Osteoblast (primary cell): ENCODE results near the gene SRC. TPM values are rescaled to one million over a fixed set of nuclear protein-coding genes. Genes with fewer than 3 reads are reported as not detected.

Experiments used
- DNase-seq: peaks from one replicate; pipeline ENCODE4 v3.0.0; 2011; ENCODE audit warnings: low spot score, mixed read lengths; ENCODE audit not compliant: insufficient read length; ENCODE audit errors: missing footprints
- H2AFZ ChIP-seq: 2 replicates; pipeline ENCODE4 v1.6.0; 2011; ENCODE audit warnings: mild to moderate bottlenecking, low read length
- H3K27ac ChIP-seq: 2 replicates; pipeline ENCODE4 v1.5.1; 2011; ENCODE audit warnings: mild to moderate bottlenecking, low read depth, low read length, moderate library complexity
- H3K27me3 ChIP-seq: 2 replicates; pipeline ENCODE4 v1.6.0; 2012; ENCODE audit warnings: mild to moderate bottlenecking, control low read depth, inconsistent platforms, low read length, moderate library complexity; ENCODE audit not compliant: insufficient read depth
- H3K36me3 ChIP-seq: 2 replicates; pipeline ENCODE4 v1.5.1; 2011; ENCODE audit warnings: mild to moderate bottlenecking, low read length, control low read depth, moderate library complexity; ENCODE audit not compliant: insufficient read depth
- H3K4me1 ChIP-seq: 2 replicates; pipeline ENCODE4 v1.5.1; 2011; ENCODE audit warnings: mild to moderate bottlenecking, low read length, control low read depth, moderate library complexity; ENCODE audit not compliant: insufficient read depth
- H3K4me2 ChIP-seq: 2 replicates; pipeline ENCODE4 v1.6.0; 2011; ENCODE audit warnings: mild to moderate bottlenecking, low read length; ENCODE audit not compliant: insufficient read depth
- H3K4me3 ChIP-seq: fragments of 200-600 bp; sonication (generic); 3 replicates; pipeline ENCODE4 v1.5.1; 2012; ENCODE audit warnings: mild to moderate bottlenecking, low read length, inconsistent platforms; ENCODE audit not compliant: insufficient read depth
- H3K79me2 ChIP-seq: 2 replicates; pipeline ENCODE4 v1.6.0; 2012; ENCODE audit warnings: mild to moderate bottlenecking, low read length, control low read depth, inconsistent platforms; ENCODE audit not compliant: insufficient read depth
- H3K9me3 ChIP-seq: 2 replicates; pipeline ENCODE4 v1.5.1; 2011; ENCODE audit warnings: low read depth, low read length, control low read depth
- H4K20me1 ChIP-seq: 2 replicates; pipeline ENCODE4 v1.6.0; 2012; ENCODE audit warnings: mild to moderate bottlenecking, low read length, control low read depth; ENCODE audit not compliant: insufficient read depth
- total RNA-seq: library from RNA; depleted of rRNA; stranded (reverse); fragments of >200 nt; gene quantifications from 2 replicates; pipeline ENCODE4 v1.2.3, GENCODE V29; 2012
- TF ChIP-seq, protein P1 (sequence below): IDR thresholded peaks from 2 replicates; pipeline ENCODE4 v1.5.1; 2011; ENCODE audit warnings: mild to moderate bottlenecking, low read depth, low read length, moderate library complexity; ENCODE audit errors: extremely low read depth

The SRC gene
- total RNA-seq, 1 donor: 22.4 TPM

DNA sequence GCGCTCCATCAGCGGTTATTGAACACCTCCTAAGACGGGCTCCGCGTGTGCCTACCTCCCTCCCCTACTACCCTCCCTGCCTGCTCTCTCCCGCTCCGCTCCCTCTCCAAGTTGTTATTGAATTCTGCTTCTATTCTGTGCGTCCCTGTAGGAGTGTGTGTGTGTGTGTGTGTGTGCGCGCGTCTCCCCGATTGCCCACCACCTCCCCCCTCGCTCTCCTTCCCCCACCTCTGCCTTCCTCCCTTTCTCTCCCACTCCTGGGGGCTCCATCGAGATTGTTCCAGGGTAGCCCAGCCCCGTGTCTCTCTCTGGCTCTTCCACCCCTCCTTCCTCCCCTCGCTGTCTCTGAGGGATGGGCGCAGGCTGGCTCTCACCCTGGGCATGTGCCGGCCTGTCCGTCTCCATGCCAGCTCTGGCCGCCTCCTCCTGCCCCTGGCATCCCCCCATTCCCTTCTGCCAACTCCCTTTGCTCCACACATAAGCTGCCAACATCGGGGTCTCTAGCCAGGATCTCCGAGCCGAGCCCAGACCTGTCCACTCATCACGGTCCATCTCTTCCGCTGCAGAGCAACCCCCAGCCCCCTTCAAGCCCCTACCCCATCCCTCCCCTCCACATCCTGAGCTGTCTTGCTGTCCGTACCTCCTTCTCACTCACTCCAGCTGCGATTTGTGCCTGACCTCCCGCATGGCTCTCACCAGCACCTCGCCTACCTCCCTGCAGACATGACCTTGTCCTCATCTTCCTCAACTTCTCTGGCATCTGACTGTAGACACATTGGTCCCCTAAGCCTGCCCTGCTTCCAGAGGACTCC is 68.5 kb downstream of the SRC start:
- peaks cover 10% of the 10 kb centered on the region for H3K4me1 ChIP-seq
- DNase-seq: no peak

DNA sequence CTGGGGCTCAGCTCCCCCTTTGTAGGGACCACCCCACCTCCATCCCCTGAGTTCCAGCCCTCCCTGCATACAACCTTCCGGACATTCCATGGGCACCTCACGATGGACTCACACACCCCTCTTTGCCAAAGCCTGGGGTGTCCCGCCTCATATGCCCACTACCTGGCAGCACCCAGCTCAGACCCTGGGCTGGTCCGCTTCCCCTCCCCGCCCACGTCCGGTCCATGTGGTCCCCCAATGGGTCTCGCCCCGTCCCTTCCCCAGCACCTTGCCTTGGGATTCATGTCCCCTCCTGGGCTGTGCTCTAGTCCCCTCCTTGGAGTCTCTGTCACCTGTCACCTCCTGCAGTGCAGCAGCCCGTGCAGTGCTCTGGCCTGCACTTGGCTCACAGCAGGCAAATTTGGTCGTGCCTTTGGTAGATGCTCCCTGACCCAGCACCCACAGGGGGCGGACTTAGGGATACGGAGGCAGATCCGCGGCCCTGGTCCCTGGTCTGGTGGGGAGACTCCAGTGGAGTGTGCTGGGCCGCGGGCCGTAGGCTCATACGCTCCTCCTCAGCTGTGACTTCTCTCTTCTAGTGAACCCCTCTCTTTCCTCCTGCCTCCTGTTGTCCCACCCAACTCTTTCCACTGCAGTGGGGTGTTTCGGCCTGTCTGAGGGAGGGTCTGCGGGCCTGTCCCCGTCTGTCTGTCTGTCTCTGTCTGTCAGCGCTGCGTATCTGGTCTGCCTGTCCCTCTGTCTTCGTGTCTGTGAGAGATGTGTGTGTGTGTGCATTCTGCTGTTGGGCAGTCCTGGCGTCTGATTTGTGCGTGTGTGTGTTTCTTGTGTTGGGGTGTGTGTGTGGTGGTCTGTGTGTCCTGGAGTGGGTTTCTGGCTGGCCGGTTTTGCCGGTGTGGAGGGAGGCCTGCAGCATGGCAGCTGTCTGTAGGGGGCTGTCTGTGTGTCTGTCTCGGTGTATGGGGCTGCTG is 69.5 kb downstream of the SRC start:
- Histone ChIP-seq H3K4me2 (no peak overlapping the region), H3K27ac (no peak overlapping the region), H3K79me2 (no peaks in the 10 kb centered on the region), H2AFZ (no peak overlapping the region), H4K20me1 (no peaks in the 10 kb centered on the region), H3K36me3 (no peaks in the 10 kb centered on the region), H3K4me1 (peaks cover 10% of the 10 kb centered on the region), H3K4me3 (no peak overlapping the region), H3K27me3 (peaks cover 60% of the 10 kb centered on the region), H3K9me3 (no peaks in the 10 kb centered on the region)
- TF ChIP-seq, protein P1, sequence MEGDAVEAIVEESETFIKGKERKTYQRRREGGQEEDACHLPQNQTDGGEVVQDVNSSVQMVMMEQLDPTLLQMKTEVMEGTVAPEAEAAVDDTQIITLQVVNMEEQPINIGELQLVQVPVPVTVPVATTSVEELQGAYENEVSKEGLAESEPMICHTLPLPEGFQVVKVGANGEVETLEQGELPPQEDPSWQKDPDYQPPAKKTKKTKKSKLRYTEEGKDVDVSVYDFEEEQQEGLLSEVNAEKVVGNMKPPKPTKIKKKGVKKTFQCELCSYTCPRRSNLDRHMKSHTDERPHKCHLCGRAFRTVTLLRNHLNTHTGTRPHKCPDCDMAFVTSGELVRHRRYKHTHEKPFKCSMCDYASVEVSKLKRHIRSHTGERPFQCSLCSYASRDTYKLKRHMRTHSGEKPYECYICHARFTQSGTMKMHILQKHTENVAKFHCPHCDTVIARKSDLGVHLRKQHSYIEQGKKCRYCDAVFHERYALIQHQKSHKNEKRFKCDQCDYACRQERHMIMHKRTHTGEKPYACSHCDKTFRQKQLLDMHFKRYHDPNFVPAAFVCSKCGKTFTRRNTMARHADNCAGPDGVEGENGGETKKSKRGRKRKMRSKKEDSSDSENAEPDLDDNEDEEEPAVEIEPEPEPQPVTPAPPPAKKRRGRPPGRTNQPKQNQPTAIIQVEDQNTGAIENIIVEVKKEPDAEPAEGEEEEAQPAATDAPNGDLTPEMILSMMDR: no peak
- no peak for DNase-seq

More for the DNA sequence above, 68.5 kb downstream of the SRC start:
- Histone ChIP-seq H3K4me3 (no peak overlapping the region), H3K27me3 (peaks cover 57% of the 10 kb centered on the region), H4K20me1 (no peaks in the 10 kb centered on the region), H3K36me3 (no peaks in the 10 kb centered on the region), H2AFZ (no peak overlapping the region), H3K27ac (no peak overlapping the region), H3K9me3 (no peaks in the 10 kb centered on the region), H3K79me2 (no peaks in the 10 kb centered on the region), H3K4me2 (no peak overlapping the region)
- TF ChIP-seq, protein P1: no peak

DNA sequence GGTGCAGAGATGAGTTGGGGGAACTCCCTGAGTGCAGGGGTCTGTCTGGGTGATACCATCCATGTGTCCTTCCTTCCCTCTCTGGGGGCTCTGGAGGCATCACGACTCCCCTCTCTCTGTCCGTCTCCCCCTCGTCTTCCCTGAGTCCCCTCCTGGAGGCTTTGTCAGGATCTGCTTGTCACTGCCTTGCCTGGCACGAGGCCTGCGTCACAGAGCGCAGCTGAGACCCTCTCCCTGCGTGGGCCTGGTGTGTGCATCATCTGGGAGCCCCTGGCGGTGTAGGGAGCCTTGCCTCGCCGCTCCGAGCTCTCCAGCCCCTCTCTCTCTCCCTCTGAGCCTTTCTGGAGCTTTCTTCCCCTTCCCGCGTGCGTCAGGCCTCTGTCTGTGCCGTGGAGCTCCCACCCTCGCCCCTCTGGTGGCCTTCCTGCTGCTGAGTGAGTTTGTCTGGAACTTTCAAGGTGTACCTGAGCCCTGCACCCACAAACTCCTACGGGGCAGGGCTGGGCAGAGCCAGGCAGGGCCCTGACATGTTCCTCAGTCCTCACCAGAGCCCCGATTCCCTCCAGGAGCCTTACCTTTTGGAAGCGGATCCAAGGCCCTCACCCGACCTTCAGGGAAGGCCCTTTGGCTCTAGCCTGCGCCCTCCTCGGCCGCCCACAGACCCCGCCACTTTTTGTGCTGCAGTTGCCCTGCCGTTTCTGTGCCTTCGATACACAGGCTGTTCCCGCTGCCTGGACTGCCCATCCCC is 70.3 kb downstream of the SRC start:
- TF ChIP-seq, protein P1: no peak
- peaks cover 8% of the 10 kb centered on the region for H3K4me1 ChIP-seq
- H3K79me2 ChIP-seq: no peaks in the 10 kb centered on the region
- H4K20me1 ChIP-seq: no peaks in the 10 kb centered on the region
- H3K27me3 ChIP-seq: peaks cover 64% of the 10 kb centered on the region
- H2AFZ ChIP-seq: no peak overlapping the region
- no peak overlapping the region for H3K4me2 ChIP-seq
- H3K36me3 ChIP-seq: no peaks in the 10 kb centered on the region
- H3K9me3 ChIP-seq: no peaks in the 10 kb centered on the region
- H3K4me3 ChIP-seq: no peak overlapping the region
- no peak overlapping the region for H3K27ac ChIP-seq
- DNase-seq: no peak
